ENCODE data around the gene CDH26. TPM values are rescaled to one million over a fixed set of nuclear protein-coding genes. Genes with fewer than 3 reads are reported as not detected.

Gene CDH26
- total and polyA plus RNA-seq, 2 donors (not counting 3 experiments of a cell fraction or from before 2014, with no cell fraction given) = 0.01 TPM; not detected in 1

DNA sequence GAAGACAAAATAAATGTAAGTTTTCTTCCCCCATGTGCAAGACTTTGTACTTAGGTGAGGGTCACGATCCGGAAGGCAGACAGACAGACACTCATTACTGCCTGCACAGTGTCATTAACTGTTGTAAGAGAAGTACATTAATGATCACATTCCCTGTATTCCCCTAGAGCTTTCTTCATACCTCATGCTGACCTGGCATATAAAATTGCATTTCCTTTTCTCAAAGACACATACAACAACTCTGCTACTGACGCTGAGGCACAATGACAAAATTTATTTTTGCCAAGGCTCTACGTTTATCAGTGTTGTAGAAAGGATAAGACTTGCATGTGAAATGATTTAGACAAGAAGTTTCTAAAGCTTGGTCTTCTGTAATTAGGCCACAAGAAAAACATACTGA lies 21.8 kb upstream of the CDH26 start:
- peaks cover 6% of the 10 kb centered on the region for H3K79me2 ChIP-seq (ENCODE audit: control insufficient read depth, insufficient read depth, low read length)
- H3K4me3 ChIP-seq (replicated peaks in 1 of 3; ENCODE audit: insufficient read depth in 1 of 3, low read depth in 1 of 3, low read length in 3 of 3) = no peak overlapping the region
- intact Hi-C loops (cut with micrococcal nuclease) (no loop called here), dilution Hi-C loops (cut with MboI; ENCODE audit: extremely low pct_ligation_motif_present, low sequenced_read_pairs) (no loop called here)
- ChIA-PET CTCF (interaction anchor here (1.0 kb wide), 1 partner anchor 10 kb away, joined by 3 read pairs; no protein-coding TSS in a partner anchor), POLR2A (no interaction called here)
- H3K9me1 ChIP-seq (replicated peaks; ENCODE audit: control insufficient read depth, extremely low read depth, insufficient read depth, low read length) = no peaks in the 10 kb centered on the region
- H3K9ac ChIP-seq (replicated peaks; ENCODE audit: extremely low read depth, insufficient read depth, low read length) = no peak overlapping the region
- no peak overlapping the region for H2AFZ ChIP-seq (ENCODE audit: low read depth, low read length)
- DNase-seq (ENCODE audit: low read depth, low spot score) (no peak), FAIRE-seq (no peak)
- H3K4me2 ChIP-seq (ENCODE audit: insufficient read depth, low read length) = no peak overlapping the region
- H4K20me1 ChIP-seq (replicated peaks; ENCODE audit: control insufficient read depth, extremely low read depth, insufficient read depth, low read length) = no peaks in the 10 kb centered on the region
- H3K27me3 ChIP-seq (ENCODE audit: control insufficient read depth in 2 of 2, insufficient read depth in 2 of 2, low read length in 2 of 2) = no peaks in the 10 kb centered on the region
- peaks cover 14% of the 10 kb centered on the region for H3K4me1 ChIP-seq (ENCODE audit: control insufficient read depth, extremely low read depth, insufficient read depth, low read length)
- no peak overlapping the region for H3K27ac ChIP-seq (ENCODE audit: insufficient read depth, low read depth, low read length)
- H3K9me3 ChIP-seq (replicated peaks; ENCODE audit: control insufficient read depth, insufficient read depth, low read length) = no peaks in the 10 kb centered on the region
- no peaks in the 10 kb centered on the region for H3K36me3 ChIP-seq (ENCODE audit: control insufficient read depth in 2 of 2, extremely low read depth in 1 of 2, insufficient read depth in 2 of 2, low read length in 2 of 2)
- BruUV-seq (replicated peaks) = no TSS peak
- TF ChIP-seq, protein P1, sequence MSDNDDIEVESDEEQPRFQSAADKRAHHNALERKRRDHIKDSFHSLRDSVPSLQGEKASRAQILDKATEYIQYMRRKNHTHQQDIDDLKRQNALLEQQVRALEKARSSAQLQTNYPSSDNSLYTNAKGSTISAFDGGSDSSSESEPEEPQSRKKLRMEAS (IDR thresholded peaks at IDR 0.05; ENCODE audit: insufficient read depth, insufficient read length) = no peak

DNA sequence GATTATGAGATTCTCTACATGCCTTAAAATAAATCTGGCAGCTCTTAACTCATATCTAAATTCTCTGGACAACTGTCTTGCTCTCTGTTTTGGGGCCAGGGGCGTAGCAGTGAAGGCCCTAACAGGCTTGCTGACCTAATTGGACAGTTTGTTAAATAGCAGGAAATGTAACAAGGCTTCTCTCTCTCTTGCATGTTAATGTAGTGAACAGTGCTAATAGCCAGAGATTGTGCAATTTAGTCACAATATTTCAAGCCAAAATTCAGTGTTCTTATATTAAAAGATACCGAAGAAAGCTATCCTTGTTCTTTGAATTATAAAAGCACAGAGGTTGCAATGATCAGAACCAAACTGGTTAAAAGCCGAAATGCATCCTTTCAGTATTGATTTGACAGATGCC lies 21.1 kb upstream of the CDH26 start:
- BruUV-seq (replicated peaks) = no TSS peak
- Histone ChIP-seq H3K4me1 (ENCODE audit: control insufficient read depth, extremely low read depth, insufficient read depth, low read length) (peaks cover 16% of the 10 kb centered on the region), H3K27ac (ENCODE audit: insufficient read depth, low read depth, low read length) (no peak overlapping the region), H3K9me1 (replicated peaks; ENCODE audit: control insufficient read depth, extremely low read depth, insufficient read depth, low read length) (no peaks in the 10 kb centered on the region), H3K9ac (replicated peaks; ENCODE audit: extremely low read depth, insufficient read depth, low read length) (no peak overlapping the region), H3K9me3 (replicated peaks; ENCODE audit: control insufficient read depth, insufficient read depth, low read length) (no peaks in the 10 kb centered on the region), H3K4me2 (ENCODE audit: insufficient read depth, low read length) (no peak overlapping the region), H4K20me1 (replicated peaks; ENCODE audit: control insufficient read depth, extremely low read depth, insufficient read depth, low read length) (no peaks in the 10 kb centered on the region), H3K4me3 (replicated peaks in 1 of 3; ENCODE audit: insufficient read depth in 1 of 3, low read depth in 1 of 3, low read length in 3 of 3) (no peak overlapping the region), H3K27me3 (ENCODE audit: control insufficient read depth in 2 of 2, insufficient read depth in 2 of 2, low read length in 2 of 2) (no peaks in the 10 kb centered on the region), H3K79me2 (ENCODE audit: control insufficient read depth, insufficient read depth, low read length) (peaks cover 6% of the 10 kb centered on the region), H2AFZ (ENCODE audit: low read depth, low read length) (no peak overlapping the region), H3K36me3 (ENCODE audit: control insufficient read depth in 2 of 2, extremely low read depth in 1 of 2, insufficient read depth in 2 of 2, low read length in 2 of 2) (no peaks in the 10 kb centered on the region)
- POLR2A ChIA-PET = no interaction called here
- FAIRE-seq (peak; percentile 28), DNase-seq (ENCODE audit: low read depth, low spot score) (no peak)
- intact Hi-C loops (cut with micrococcal nuclease) = no loop called here
- TF ChIP-seq GATA2 (IDR thresholded peaks at IDR 0.05; ENCODE audit: insufficient read depth, insufficient read length, low read depth, low read length) (no peak), EZH2 (IDR thresholded peaks at IDR 0.05; ENCODE audit: borderline replicate concordance, low read depth, low read length, severe bottlenecking) (no peak), POLR2AphosphoS5 (IDR thresholded peaks at IDR 0.05; ENCODE audit: insufficient read depth, low read depth, low read length) (no peak), POLR2A (IDR thresholded peaks at IDR 0.05; ENCODE audit: low read depth, low read length) (no peak), JUN (IDR thresholded peaks at IDR 0.05; ENCODE audit: borderline replicate concordance, insufficient read depth, insufficient read length, low read depth) (no peak), MYC (IDR thresholded peaks at IDR 0.05; ENCODE audit: low read depth, low read length) (no peak), FOS (IDR thresholded peaks at IDR 0.05; ENCODE audit: borderline replicate concordance, insufficient read depth, low read length) (no peak)
- TF ChIP-seq, protein P1 (IDR thresholded peaks at IDR 0.05; ENCODE audit: insufficient read depth, insufficient read length) = no peak
- TF ChIP-seq, protein P2, sequence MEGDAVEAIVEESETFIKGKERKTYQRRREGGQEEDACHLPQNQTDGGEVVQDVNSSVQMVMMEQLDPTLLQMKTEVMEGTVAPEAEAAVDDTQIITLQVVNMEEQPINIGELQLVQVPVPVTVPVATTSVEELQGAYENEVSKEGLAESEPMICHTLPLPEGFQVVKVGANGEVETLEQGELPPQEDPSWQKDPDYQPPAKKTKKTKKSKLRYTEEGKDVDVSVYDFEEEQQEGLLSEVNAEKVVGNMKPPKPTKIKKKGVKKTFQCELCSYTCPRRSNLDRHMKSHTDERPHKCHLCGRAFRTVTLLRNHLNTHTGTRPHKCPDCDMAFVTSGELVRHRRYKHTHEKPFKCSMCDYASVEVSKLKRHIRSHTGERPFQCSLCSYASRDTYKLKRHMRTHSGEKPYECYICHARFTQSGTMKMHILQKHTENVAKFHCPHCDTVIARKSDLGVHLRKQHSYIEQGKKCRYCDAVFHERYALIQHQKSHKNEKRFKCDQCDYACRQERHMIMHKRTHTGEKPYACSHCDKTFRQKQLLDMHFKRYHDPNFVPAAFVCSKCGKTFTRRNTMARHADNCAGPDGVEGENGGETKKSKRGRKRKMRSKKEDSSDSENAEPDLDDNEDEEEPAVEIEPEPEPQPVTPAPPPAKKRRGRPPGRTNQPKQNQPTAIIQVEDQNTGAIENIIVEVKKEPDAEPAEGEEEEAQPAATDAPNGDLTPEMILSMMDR (IDR thresholded peaks at IDR 0.05; ENCODE audit: extremely low read depth in 1 of 2, insufficient read depth in 1 of 2, low read depth in 1 of 2, low read length in 2 of 2) = no peak
- dilution Hi-C loops (cut with MboI; ENCODE audit: extremely low pct_ligation_motif_present, low sequenced_read_pairs) = no loop called here
- CTCF ChIA-PET = interaction anchor here (0.9 to 1.0 kb wide), 3 partner anchors 9 to 18 kb away, joined by 3 read pairs; no protein-coding TSS in a partner anchor

All from endothelial cell of umbilical vein (primary cell).